ENCODE results near the gene PCYOX1L.

- TF ChIP-seq CTCF (IDR thresholded peaks at IDR 0.05) = peak; percentile 46 to 77 (median 66)
- TF ChIP-seq POLR2A (IDR thresholded peaks at IDR 0.05) = no peak
Observed at GRCh38 chr5:149317281-149318048, 40.4 kb upstream of the PCYOX1L start.

Data from esophagus squamous epithelium (tissue), 4 donors.